ENCODE results near the gene GABRD. TPM values are rescaled to one million over a fixed set of nuclear protein-coding genes. Genes with fewer than 3 reads are reported as not detected.

GABRD gene
- total RNA-seq, 1 experiment from 2014 or later = 15.6 TPM

- Histone ChIP-seq H3K79me2 (ENCODE audit: insufficient read depth, low read length) (no peaks in the 10 kb centered on the region), H3K4me3 (replicated peaks in 1 of 2; ENCODE audit: low read depth in 1 of 2, low read length in 2 of 2) (no peak overlapping the region), H3K27ac (ENCODE audit: low read depth, low read length) (no peak overlapping the region), H3K4me2 (ENCODE audit: low read length) (no peak overlapping the region), H3K4me1 (ENCODE audit: control insufficient read depth in 1 of 2, insufficient read depth in 2 of 2, low read length in 2 of 2) (peaks cover 0 to under 1% of the 10 kb centered on the region in 2 experiments; a peak in 1 of 4 replicates), H3K9me2 (ENCODE audit: insufficient read depth) (no peaks in the 10 kb centered on the region), H3K36me3 (ENCODE audit: control insufficient read depth in 1 of 2, insufficient read depth in 2 of 2, low read length in 2 of 2) (no peaks in the 10 kb centered on the region), H3K9me3 (ENCODE audit: control insufficient read depth in 1 of 2, insufficient read depth in 1 of 2, low read depth in 1 of 2, low read length in 2 of 2) (no peaks in the 10 kb centered on the region), H2AFZ (ENCODE audit: low read depth, low read length, poor library complexity, severe bottlenecking) (no peak overlapping the region), H4K20me1 (ENCODE audit: insufficient read depth) (no peaks in the 10 kb centered on the region), H3K27me3 (ENCODE audit: insufficient read depth, low read length) (no peaks in the 10 kb centered on the region), H3K9ac (ENCODE audit: low read length) (no peak overlapping the region)
- ChIA-PET RAD21 (ENCODE audit: low non-redundant PET in 1 of 2, low total read pairs in 2 of 2, uncharacterized antibody in 2 of 2, unreplicated experiment in 2 of 2) (no interaction called here), POLR2A (no interaction called here), CTCF (interaction anchor here (1.6 kb wide), 1 partner anchor 79 kb away, joined by 4 read pairs; no protein-coding TSS in a partner anchor)
- no peak for TF ChIP-seq SIN3A (IDR thresholded peaks at IDR 0.05; ENCODE audit: low read depth)
- TF ChIP-seq MAX (IDR thresholded peaks at IDR 0.05) = no peak
- no peak for TF ChIP-seq EZH2 (IDR thresholded peaks at IDR 0.05)
- no peak for TF ChIP-seq TCF7L2 (IDR thresholded peaks at IDR 0.05; ENCODE audit: borderline replicate concordance, extremely low read depth, insufficient read depth, insufficient read length)
- TF ChIP-seq SRF (IDR thresholded peaks at IDR 0.05; ENCODE audit: low read depth) = no peak
- no peak for TF ChIP-seq ELF1 (IDR thresholded peaks at IDR 0.05; ENCODE audit: borderline replicate concordance, low read depth)
- TF ChIP-seq REST (IDR thresholded peaks at IDR 0.05; ENCODE audit: low read depth) = no peak
- no peak for TF ChIP-seq CBX3 (IDR thresholded peaks at IDR 0.05; ENCODE audit: low read depth)
- no peak for TF ChIP-seq CTCF (IDR thresholded peaks at IDR 0.05 in 2 of 3, conservative IDR thresholded peaks at IDR 0.05 in 1 of 3; ENCODE audit: borderline replicate concordance in 1 of 3, insufficient read depth in 1 of 3, low read depth in 2 of 3, low read length in 2 of 3)
- TF ChIP-seq SP1 (IDR thresholded peaks at IDR 0.05; ENCODE audit: low read depth) = no peak
- TF ChIP-seq RAD21 (IDR thresholded peaks at IDR 0.05; ENCODE audit: low read depth) = no peak
- no peak for TF ChIP-seq JUND (IDR thresholded peaks at IDR 0.05)
- no peak for TF ChIP-seq CEBPB (IDR thresholded peaks at IDR 0.05; ENCODE audit: low read depth)
- TF ChIP-seq ZBTB33 (IDR thresholded peaks at IDR 0.05; ENCODE audit: extremely low read depth, insufficient replicate concordance, low read length) = no peak
- TF ChIP-seq POLR2A (IDR thresholded peaks at IDR 0.05; ENCODE audit: borderline replicate concordance, extremely low read depth, insufficient read depth, insufficient read length) = no peak
- TF ChIP-seq ZFX (IDR thresholded peaks at IDR 0.05) = no peak
- no peak for TF ChIP-seq POLR2AphosphoS5 (IDR thresholded peaks at IDR 0.05; ENCODE audit: low read depth, low read length)
- intact Hi-C loops (cut with micrococcal nuclease) = no loop called here
- no TSS peak for BruUV-seq (replicated peaks)
- DNase-seq (ENCODE audit: low read depth, low spot score) (no peak), ATAC-seq (no peak)
These were observed 20.1 kb downstream of the GABRD start for GRCh38 chr1:2039251-2039650.
